T-helper 2 cell treated with Interferon-gamma antibody and Interleukin-4, amounts not matched to agents 5 μg/mL and 100 μg/mL, for 36 hours (primary cell): ENCODE results near the gene SLC39A3.
A peak's percentile ranks its signal among the peaks of the same experiment; 100 is the strongest.

Experiments used
- DNase-seq: peaks from one replicate; pipeline ENCODE4 v3.0.0; 2021; ENCODE audit warnings: low spot score
- H3K27ac Mint-ChIP-seq: one replicate; pipeline ENCODE4 v1.8.0; 2021; ENCODE audit warnings: mild to moderate bottlenecking, mixed read lengths
- H3K27me3 Mint-ChIP-seq: one replicate; pipeline ENCODE4 v1.8.0; 2021; ENCODE audit warnings: low read depth, mixed read lengths
- H3K36me3 Mint-ChIP-seq: one replicate; pipeline ENCODE4 v1.8.0; 2021; ENCODE audit warnings: low read depth, mixed read lengths
- H3K4me1 Mint-ChIP-seq: one replicate; pipeline ENCODE4 v1.8.0; 2021; ENCODE audit warnings: low read depth, mixed read lengths
- H3K4me3 Mint-ChIP-seq: one replicate; pipeline ENCODE4 v1.8.0; 2022; ENCODE audit warnings: mild to moderate bottlenecking, moderate library complexity, mixed read lengths
- H3K9me3 Mint-ChIP-seq: one replicate; pipeline ENCODE4 v1.8.0; 2021; ENCODE audit warnings: mixed read lengths

The SLC39A3 gene

DNA sequence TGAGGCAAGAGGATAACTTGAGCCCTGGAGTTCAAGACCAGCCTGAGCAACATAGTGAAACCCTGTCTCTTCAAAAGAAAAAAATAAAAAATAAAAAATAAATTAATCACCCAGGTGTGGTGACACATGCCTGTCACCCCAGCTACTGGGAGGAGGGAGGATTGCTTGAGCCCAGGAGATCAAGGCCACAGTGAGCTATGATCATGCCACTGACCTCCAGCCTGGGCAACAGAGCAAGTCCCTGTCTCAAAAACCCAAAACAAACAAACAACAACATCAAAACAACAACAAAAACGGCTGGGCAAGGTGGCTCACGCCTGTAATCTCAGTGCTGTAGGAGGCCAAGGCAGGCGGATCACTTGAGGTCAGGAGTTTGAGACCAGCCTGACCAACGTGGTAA is 4.3 kb upstream of the SLC39A3 start:
- H3K27ac Mint-ChIP-seq: no peak overlapping the region
- H3K9me3 Mint-ChIP-seq: no peaks in the 10 kb centered on the region
- no peak overlapping the region for H3K4me3 Mint-ChIP-seq
- H3K27me3 Mint-ChIP-seq: peaks cover 15% of the 10 kb centered on the region
- H3K36me3 Mint-ChIP-seq: no peaks in the 10 kb centered on the region
- H3K4me1 Mint-ChIP-seq: peaks cover 6% of the 10 kb centered on the region
- no peak for DNase-seq

DNA sequence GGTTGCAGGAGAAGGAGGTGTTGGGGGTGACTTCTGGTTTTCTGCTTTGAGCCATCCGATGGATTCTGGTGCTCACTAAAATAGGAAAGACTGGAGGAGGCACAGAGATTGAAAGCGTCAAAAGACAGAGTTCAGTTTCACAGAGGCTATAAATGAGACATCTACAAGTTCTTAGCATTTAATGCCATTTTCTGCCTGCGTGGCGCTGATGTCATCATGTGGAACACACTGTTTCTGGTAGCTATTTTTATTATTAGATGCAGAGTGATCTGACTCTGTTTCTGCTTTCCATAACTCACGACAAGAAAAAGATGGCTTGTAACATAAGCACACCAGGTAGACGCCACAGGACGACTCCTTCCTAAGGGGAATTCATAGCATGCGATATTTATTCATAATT is 3.3 kb upstream of the SLC39A3 start:
- peaks cover 12% of the 10 kb centered on the region for H3K4me1 Mint-ChIP-seq
- H3K4me3 Mint-ChIP-seq: no peak overlapping the region
- H3K36me3 Mint-ChIP-seq: peaks cover 1% of the 10 kb centered on the region
- H3K27ac Mint-ChIP-seq: no peak overlapping the region
- H3K9me3 Mint-ChIP-seq: no peaks in the 10 kb centered on the region
- no peak for DNase-seq
- H3K27me3 Mint-ChIP-seq: peaks cover 15% of the 10 kb centered on the region

DNA sequence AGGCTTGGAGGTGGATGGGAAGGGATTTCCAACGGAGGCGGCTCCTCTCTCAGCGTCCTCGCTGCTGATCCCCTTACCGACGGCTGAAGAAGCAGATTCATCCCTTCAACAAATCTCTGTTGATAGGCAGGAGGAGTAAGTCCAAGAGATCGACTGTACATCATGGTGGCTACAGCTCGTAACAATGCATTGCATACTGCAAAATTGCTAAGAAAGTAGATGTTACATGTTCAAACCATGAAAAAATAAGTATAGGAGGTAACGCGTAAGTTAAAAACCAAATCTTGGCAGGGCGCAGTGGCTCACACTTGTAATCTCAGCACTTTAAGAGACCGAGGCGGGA is 468 bp upstream of the SLC39A3 start:
- no peak overlapping the region for H3K27ac Mint-ChIP-seq
- H3K27me3 Mint-ChIP-seq: peaks cover 12% of the 10 kb centered on the region
- H3K4me1 Mint-ChIP-seq: peaks cover 12% of the 10 kb centered on the region
- no peak for DNase-seq
- peak overlapping the region; percentile 64 for H3K4me3 Mint-ChIP-seq
- peaks cover 18% of the 10 kb centered on the region for H3K36me3 Mint-ChIP-seq
- H3K9me3 Mint-ChIP-seq: no peaks in the 10 kb centered on the region

DNA sequence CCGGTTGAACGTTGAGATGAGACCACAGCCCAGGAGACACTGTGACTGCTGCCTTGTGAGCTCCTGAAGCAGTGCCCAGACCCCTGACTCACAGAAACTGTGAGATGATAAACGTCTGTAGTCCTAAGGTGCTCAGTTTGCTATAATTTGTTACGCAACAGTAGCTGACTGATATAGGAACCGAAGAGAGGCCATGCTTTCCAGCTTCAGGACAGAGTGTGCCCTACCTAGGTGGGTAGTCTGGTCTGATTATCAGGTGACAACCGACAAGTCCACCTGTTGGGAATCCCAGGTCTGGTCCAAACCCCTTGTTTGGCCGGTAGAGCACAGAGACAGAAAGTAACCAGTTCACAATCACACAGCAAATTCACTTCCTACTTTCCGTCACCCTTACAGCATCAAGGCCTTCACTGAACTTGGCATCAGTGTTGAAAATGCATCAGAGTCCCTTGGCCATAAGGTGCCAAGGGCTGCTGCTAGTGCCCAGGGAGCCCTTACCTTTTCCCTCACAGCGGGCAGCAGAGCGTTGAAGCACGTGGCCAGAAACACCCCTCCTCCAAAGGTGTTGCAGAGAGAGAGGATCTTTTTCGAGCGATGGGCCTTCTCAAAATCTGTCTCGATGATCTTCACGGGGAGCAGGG is 3.1 kb downstream of the SLC39A3 start:
- H3K4me3 Mint-ChIP-seq: peak overlapping the region; percentile 21
- no peaks in the 10 kb centered on the region for H3K9me3 Mint-ChIP-seq
- no peak overlapping the region for H3K27ac Mint-ChIP-seq
- DNase-seq: no peak
- H3K27me3 Mint-ChIP-seq: peaks cover 2% of the 10 kb centered on the region
- peaks cover 30% of the 10 kb centered on the region for H3K36me3 Mint-ChIP-seq
- H3K4me1 Mint-ChIP-seq: peaks cover 12% of the 10 kb centered on the region

DNA sequence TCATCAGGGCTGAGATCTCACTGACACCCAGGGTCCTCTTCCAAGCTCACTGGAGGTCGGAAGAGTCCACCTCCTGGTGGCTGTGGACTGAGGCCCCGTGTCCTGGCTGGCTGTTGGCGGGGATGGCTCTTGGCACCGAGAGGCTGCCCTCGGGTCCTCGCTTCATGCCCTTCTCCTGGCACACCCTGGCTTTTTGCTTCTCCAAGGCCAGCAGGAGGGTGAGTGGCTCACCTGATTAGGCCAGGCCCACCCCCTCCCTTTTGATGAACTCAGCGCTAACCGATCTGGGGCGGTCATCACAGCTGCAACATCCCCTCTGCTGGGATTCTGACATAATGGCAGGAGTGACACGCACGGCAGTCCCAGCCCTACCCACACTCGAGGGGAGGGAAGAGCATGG is 4.4 kb downstream of the SLC39A3 start:
- Mint-ChIP-seq H3K36me3 (peaks cover 30% of the 10 kb centered on the region), H3K9me3 (no peaks in the 10 kb centered on the region)

DNA sequence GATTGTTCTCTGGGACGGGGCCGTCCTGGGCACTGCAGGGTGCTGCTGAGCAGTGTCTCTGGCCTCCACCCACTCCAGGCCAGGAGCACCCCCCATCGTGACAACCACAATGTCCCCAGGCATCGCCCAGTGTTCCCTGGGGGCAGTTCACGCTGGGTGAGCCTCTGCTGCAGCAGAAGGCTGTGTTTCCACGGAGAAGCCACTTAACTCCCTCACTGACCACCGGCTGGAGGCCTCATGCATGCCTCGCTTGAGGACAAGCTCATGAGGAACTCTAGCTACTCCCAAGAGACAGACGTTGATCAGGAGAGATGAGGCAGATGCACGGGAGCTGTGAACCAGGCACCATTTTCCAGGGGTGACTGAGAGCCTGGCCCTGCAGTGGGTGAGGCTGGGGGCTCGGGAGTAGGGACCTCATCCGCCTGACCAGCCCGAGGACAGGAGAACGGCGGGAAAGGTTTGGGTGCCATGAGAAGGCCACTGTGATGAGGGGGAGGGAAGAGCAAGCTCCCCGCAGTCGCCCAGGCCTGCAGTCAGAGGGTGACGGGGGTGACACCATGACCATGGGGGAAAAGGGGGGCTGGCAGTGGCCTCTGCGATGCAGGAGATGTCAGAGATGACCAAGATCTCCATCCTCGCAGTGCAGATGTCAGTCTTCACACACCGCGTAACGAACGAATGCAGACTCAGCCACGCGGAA is 5.1 kb downstream of the SLC39A3 start:
- H3K27ac Mint-ChIP-seq: no peak overlapping the region
- DNase-seq: no peak
- H3K27me3 Mint-ChIP-seq: no peaks in the 10 kb centered on the region
- H3K4me1 Mint-ChIP-seq: peaks cover 9% of the 10 kb centered on the region
- no peaks in the 10 kb centered on the region for H3K9me3 Mint-ChIP-seq
- peaks cover 30% of the 10 kb centered on the region for H3K36me3 Mint-ChIP-seq
- H3K4me3 Mint-ChIP-seq: no peak overlapping the region

More for the DNA sequence above, 4.4 kb downstream of the SLC39A3 start:
- no peak for DNase-seq
- Mint-ChIP-seq H3K4me3 (no peak overlapping the region), H3K27ac (no peak overlapping the region), H3K4me1 (peaks cover 12% of the 10 kb centered on the region), H3K27me3 (no peaks in the 10 kb centered on the region)

DNA sequence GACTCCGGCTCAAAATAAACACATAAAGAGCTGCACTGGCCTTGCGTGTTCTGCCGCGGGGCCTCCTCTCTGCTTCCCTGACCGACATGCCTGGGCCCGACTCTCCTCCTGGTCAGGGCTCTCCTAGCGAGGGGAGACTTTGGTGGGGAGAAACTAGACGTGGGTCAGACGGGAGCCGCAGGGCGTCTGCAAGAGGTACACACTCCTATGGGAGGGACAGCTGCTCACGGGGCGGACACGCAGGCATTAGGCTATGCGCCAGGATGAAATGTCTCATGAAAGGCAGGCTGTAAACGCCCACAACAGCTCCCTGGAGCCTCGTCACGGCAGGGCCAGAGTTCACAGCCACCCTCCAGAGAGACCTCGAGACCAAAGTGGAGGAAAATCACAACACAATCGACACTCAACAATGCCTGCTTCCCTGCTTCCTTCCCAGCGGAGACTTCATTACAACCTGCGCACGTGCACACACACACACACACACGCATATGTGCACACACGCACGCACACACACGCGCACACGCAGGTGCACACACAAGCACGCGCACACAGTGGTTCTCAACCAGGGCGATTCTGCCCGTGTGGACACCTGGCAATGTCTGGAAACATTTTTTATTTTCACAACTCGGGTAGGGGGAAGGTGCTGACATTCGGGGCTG is 5.8 kb downstream of the SLC39A3 start:
- Mint-ChIP-seq H3K4me3 (no peak overlapping the region), H3K27me3 (no peaks in the 10 kb centered on the region), H3K4me1 (peaks cover 5% of the 10 kb centered on the region), H3K9me3 (no peaks in the 10 kb centered on the region), H3K27ac (no peak overlapping the region), H3K36me3 (peaks cover 30% of the 10 kb centered on the region)
- no peak for DNase-seq

DNA sequence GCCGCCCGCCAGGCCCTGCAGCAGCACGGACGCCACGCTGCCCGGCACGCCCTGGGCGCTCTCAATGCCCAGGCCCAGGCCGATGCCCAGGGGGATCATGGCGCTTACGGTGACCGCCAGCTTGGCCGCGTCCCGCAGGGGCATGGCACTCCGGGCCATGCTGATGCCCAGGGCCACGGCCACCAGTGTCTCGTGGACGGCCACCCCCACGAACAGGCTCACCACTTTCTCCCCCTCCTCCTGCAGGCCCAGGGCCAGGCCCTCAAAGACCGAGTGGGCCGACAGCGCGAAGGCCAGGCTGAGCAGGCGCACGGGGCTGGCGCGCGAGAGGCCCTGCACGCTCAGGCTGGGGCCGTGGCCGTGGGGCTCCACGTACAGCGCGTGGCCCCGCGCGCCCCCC is 6.9 kb downstream of the SLC39A3 start:
- H3K4me1 Mint-ChIP-seq: no peaks in the 10 kb centered on the region
- H3K36me3 Mint-ChIP-seq: peaks cover 29% of the 10 kb centered on the region
- H3K4me3 Mint-ChIP-seq: no peak overlapping the region
- no peak overlapping the region for H3K27ac Mint-ChIP-seq
- no peaks in the 10 kb centered on the region for H3K27me3 Mint-ChIP-seq
- no peaks in the 10 kb centered on the region for H3K9me3 Mint-ChIP-seq
- DNase-seq: no peak

DNA sequence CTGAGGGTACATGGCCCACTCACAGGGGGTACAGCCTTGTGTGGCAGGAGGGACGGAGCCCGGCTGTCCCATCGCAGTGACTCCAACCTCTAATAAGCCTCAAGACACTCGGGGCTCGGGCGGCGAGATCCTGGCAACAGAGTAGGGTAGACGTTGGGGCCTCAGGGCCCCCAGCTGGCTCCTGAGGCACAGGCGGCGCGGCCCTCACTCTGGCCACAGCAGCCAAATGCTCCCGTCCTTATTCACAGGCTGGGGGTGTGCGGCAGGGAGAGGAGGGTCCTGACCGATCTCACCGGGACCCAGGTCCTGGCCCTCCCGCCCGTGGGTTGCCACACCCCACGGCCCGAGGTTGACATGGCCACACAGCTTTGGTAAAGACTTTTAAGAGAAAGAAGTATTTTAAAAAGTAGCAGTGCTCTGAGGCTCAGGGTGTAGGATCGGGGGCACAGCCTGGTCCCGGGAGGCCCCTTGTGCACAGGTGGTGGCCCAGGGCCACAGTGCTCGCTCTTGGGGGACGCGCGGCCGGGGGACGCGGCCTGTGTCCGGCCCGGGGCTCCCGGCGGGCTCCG is 7.6 kb downstream of the SLC39A3 start:
- no peak overlapping the region for H3K4me3 Mint-ChIP-seq
- DNase-seq: no peak
- H3K36me3 Mint-ChIP-seq: peaks cover 28% of the 10 kb centered on the region
- H3K27me3 Mint-ChIP-seq: no peaks in the 10 kb centered on the region
- no peak overlapping the region for H3K27ac Mint-ChIP-seq
- H3K4me1 Mint-ChIP-seq: no peaks in the 10 kb centered on the region
- no peaks in the 10 kb centered on the region for H3K9me3 Mint-ChIP-seq

DNA sequence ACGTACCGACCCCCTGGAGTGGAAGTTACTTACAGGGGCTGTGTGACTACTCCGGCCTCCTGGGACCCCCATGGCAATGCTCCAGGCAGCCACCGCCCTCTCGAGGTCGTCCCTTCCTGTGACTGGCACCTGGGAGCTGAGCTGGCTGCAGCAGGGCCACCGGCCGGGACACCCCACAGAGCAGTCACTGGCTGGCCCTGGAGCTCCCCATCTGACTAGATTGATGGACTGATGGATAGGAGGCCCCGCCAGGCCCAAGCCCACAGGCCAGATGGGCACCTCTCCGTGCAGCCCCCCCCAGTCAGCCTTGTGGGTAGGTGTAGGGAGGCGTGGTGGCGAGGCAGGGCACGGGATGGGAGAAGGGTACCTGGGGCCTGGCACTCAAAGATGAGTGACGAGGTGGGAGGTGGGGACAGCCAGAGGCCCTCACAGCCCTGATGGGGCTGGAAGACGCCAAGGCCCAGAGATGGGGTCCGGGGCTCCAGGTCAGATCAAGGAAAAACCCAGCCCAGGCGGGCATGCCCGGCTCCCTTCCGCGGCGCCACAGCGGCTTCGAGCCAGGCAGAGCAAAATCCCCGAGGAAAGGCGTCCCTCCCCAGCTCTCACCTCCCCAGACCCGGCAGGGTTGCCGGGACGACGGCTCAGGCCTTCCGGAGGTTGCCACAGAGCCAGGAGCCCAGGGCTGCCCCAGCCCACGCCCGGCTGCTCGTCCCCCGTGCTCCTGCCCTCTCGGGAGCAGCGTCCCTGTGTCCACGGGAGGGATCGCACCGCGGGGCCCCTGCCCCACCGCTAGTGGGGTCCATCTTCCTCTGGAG is 8.4 kb downstream of the SLC39A3 start:
- no peak overlapping the region for H3K27ac Mint-ChIP-seq
- no peaks in the 10 kb centered on the region for H3K27me3 Mint-ChIP-seq
- no peaks in the 10 kb centered on the region for H3K9me3 Mint-ChIP-seq
- no peaks in the 10 kb centered on the region for H3K4me1 Mint-ChIP-seq
- no peak for DNase-seq
- H3K36me3 Mint-ChIP-seq: peaks cover 19% of the 10 kb centered on the region
- H3K4me3 Mint-ChIP-seq: no peak overlapping the region

DNA sequence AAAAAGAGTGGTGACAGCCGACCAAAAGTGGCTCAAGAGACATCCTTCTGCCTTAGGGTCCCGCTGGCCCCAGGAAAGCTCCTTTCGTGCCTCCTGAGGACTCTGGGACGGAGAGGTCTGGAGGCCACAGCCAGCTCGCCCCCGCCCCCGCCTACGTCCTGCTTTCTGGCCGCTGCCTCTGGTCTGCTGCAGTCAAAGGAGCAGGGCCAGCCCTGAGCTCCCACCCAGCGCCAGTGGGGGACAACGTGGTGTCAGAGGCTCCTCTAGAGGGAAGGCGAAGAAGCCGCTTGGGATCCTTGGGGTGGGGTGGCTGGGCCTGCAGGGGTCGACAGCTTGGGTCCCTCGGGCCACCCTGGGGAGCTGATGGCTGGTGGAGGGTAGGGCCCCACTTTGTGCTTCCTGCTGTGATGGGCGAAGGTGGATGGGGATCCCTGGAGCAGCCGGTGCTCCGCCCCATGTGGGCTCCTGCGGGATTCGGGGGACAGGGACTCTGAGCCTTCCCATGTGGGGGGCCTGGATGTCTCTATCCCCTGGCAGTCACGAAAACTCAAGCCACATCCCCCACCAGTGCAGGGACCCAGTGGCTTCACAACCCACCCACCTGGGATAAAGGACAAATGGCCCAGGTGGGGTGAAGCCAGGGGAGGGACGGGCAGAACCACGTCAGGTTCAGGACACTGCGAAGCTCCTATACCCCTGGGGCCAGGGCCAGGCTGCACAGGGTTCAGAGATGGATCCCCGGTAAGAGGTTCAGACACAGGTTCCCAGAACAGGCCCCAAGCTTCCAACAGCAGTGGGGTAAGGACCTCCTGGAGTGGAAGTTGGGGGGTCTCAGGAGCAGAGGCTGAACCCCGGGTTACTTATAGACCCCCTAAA is 9.6 kb downstream of the SLC39A3 start:
- Mint-ChIP-seq H3K36me3 (peaks cover 12% of the 10 kb centered on the region), H3K9me3 (no peaks in the 10 kb centered on the region), H3K27me3 (peaks cover 3% of the 10 kb centered on the region), H3K4me3 (no peak overlapping the region), H3K27ac (no peak overlapping the region), H3K4me1 (no peaks in the 10 kb centered on the region)
- no peak for DNase-seq

DNA sequence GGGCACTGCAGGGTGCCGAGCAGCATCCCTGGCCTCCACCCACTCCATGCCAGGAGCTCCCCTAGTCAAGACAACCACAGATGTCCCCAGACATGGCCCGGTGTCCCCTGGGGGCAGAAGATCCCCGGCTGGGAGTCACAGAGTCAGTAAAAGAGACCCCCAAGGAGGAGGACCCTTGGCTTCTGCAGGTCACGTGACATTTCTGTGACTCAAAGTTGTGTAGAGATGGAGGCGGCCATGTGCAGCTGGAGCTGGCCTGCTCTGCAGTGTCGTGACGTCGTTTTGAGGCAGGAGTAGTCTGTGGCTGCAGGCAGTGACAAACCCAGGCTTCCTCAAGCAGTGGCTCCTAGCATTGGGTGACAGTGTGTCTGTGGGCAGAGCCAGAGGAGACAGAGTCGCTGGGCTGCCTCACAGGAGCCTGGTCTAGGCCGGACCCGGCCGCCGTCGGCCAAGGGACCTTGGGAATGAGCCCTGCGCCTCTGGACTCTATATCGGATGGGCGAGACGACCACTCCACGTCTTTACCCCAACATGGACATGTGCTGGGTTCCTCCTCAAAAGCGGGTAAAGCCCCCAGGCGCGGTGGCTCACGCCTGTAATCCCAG is 10.9 kb downstream of the SLC39A3 start:
- no peaks in the 10 kb centered on the region for H3K9me3 Mint-ChIP-seq
- H3K36me3 Mint-ChIP-seq: peaks cover 4% of the 10 kb centered on the region
- H3K27me3 Mint-ChIP-seq: peaks cover 5% of the 10 kb centered on the region
- H3K27ac Mint-ChIP-seq: no peak overlapping the region
- H3K4me1 Mint-ChIP-seq: no peaks in the 10 kb centered on the region
- no peak overlapping the region for H3K4me3 Mint-ChIP-seq
- DNase-seq: no peak

DNA sequence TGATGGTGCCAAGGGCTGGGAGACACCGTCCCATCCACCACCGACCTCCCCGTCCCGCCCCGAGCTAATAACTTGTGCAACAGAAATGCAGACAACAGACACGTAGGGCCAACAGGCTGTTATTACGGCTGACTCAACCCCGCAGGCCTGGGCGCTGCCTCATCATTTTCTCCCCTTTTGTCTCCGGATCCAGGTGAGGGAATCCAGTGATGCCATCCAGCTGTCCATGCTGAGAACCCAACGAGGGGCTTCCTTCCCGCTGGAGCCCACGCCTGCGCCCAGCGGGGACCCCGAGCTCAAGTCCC is 12.2 kb downstream of the SLC39A3 start:
- Mint-ChIP-seq H3K27ac (no peak overlapping the region), H3K4me3 (no peak overlapping the region), H3K36me3 (no peaks in the 10 kb centered on the region), H3K4me1 (no peaks in the 10 kb centered on the region), H3K27me3 (peaks cover 5% of the 10 kb centered on the region), H3K9me3 (no peaks in the 10 kb centered on the region)
- DNase-seq: no peak
